Measurements from ENCODE around the gene CHAF1A.

- 0 out of 2 replicates have a peak, but pooled peaks have one; percentile 29 for TF ChIP-seq POLR2AphosphoS5 (IDR thresholded peaks at IDR 0.05; ENCODE audit: low read depth, low read length)
- no peak for TF ChIP-seq TAF1 (IDR thresholded peaks at IDR 0.05; ENCODE audit: borderline replicate concordance, low read depth, low read length)
- TF ChIP-seq POLR2A (IDR thresholded peaks at IDR 0.05; ENCODE audit: low read depth, low read length): no peak
Observed at GRCh38 chr19:4359627-4360000, 42.8 kb upstream of the CHAF1A start.

Measured in GM12892 (cell line).